DND-41 (cell line): ENCODE measurements around the gene TFEC.

Experiments
- EZH2 ChIP-seq: IDR thresholded peaks from 3 replicates; pipeline ENCODE4 v1.6.1; 2012; ENCODE audit warnings: borderline replicate concordance, low read depth, mild to moderate bottlenecking, moderate library complexity, low read length, inconsistent platforms; ENCODE audit not compliant: severe bottlenecking
- TF ChIP-seq, protein P1 (sequence below): IDR thresholded peaks from 2 replicates; pipeline ENCODE4 v1.5.1; 2012; ENCODE audit warnings: borderline replicate concordance, low read length, moderate library complexity, mild to moderate bottlenecking; ENCODE audit not compliant: poor library complexity, severe bottlenecking; ENCODE audit errors: extremely low read depth

DNA sequence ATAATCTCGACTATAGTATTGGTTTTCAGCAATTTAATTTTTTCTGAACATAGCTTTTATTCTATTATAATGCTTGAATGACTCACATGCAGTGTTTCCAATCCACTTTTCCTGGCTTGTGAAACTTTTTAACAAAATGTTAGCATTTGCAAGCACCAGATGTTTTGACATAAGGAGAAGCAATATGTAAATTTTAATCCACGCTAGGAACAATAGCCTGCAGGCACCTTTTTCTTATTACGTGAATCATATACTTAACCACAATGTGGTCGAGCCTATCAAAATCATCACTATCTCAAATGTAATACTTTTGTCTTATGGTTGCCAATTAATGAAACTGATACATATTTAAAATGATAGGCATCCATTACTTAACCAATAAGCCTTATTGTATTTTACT lies 97.1 kb downstream of the TFEC start:
- TF ChIP-seq, protein P1, sequence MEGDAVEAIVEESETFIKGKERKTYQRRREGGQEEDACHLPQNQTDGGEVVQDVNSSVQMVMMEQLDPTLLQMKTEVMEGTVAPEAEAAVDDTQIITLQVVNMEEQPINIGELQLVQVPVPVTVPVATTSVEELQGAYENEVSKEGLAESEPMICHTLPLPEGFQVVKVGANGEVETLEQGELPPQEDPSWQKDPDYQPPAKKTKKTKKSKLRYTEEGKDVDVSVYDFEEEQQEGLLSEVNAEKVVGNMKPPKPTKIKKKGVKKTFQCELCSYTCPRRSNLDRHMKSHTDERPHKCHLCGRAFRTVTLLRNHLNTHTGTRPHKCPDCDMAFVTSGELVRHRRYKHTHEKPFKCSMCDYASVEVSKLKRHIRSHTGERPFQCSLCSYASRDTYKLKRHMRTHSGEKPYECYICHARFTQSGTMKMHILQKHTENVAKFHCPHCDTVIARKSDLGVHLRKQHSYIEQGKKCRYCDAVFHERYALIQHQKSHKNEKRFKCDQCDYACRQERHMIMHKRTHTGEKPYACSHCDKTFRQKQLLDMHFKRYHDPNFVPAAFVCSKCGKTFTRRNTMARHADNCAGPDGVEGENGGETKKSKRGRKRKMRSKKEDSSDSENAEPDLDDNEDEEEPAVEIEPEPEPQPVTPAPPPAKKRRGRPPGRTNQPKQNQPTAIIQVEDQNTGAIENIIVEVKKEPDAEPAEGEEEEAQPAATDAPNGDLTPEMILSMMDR = no peak
- no peak for TF ChIP-seq EZH2
